Liver (tissue), 9 donors: Measurements from ENCODE around the gene ATXN1. TPM values are rescaled to one million over a fixed set of nuclear protein-coding genes. Genes with fewer than 3 reads are reported as not detected.

ENCODE experiments used
- DNase-seq: peaks from one replicate; pipeline ENCODE4 v3.0.0-alpha.2; 2017; ENCODE audit warnings: low spot score
- H3K27ac ChIP-seq, 2 donors: one replicate each; pipeline ENCODE4 v1.7.0; 2013; ENCODE audit warnings: inconsistent platforms in 2 of 2, low read length in 2 of 2, control low read depth in 1 of 2, low read depth in 1 of 2, mild to moderate bottlenecking in 1 of 2
- H3K27me3 ChIP-seq, 4 donors: one replicate each; pipeline versions ENCODE4 v1.6.1 to v1.7.0; 2013; ENCODE audit warnings: low read length in 3 of 4, inconsistent platforms in 1 of 4, mild to moderate bottlenecking in 1 of 4, moderate library complexity in 1 of 4; ENCODE audit not compliant: control insufficient read depth in 4 of 4, insufficient read depth in 4 of 4
- H3K36me3 ChIP-seq, 4 donors: one replicate each; pipeline versions ENCODE4 v1.6.1 to v1.7.0; 2013; ENCODE audit warnings: low read length in 3 of 4, mild to moderate bottlenecking in 3 of 4, low read depth in 1 of 4, moderate library complexity in 1 of 4; ENCODE audit not compliant: control insufficient read depth in 4 of 4, insufficient read depth in 3 of 4
- H3K4me1 ChIP-seq, 4 donors: one replicate each; pipeline versions ENCODE4 v1.6.1 to v1.7.0; 2013; ENCODE audit warnings: low read length in 3 of 4, mild to moderate bottlenecking in 3 of 4, moderate library complexity in 1 of 4; ENCODE audit not compliant: control insufficient read depth in 4 of 4, insufficient read depth in 4 of 4
- H3K4me3 ChIP-seq, 3 donors: one replicate each; pipeline versions ENCODE4 v1.6.1 to v1.7.0; 2013; ENCODE audit warnings: low read length in 3 of 3, control low read depth in 1 of 3, low read depth in 1 of 3, mild to moderate bottlenecking in 1 of 3
- H3K9ac ChIP-seq, 2 donors: one replicate each; pipeline ENCODE4 v1.7.0; 2013; ENCODE audit warnings: low read length in 2 of 2, mild to moderate bottlenecking in 2 of 2, moderate library complexity in 2 of 2, control low read depth in 1 of 2, low read depth in 1 of 2
- H3K9me3 ChIP-seq, 4 donors: one replicate each; pipeline versions ENCODE4 v1.6.1 to v1.7.0; 2013; ENCODE audit warnings: low read length in 3 of 4; ENCODE audit not compliant: control insufficient read depth in 4 of 4
- ATF3 ChIP-seq: IDR thresholded peaks from 2 replicates; pipeline ENCODE4 v1.6.1; 2016; ENCODE audit warnings: antibody characterized with exemption
- CTCF ChIP-seq: fragments of 150-350 bp; IDR thresholded peaks from 2 replicates; pipeline ENCODE4 v1.5.1; 2017; ENCODE audit warnings: improper control_type of control experiment, low read depth, low read length; ENCODE audit not compliant: missing input control
- EGR1 ChIP-seq, 2 donors: IDR thresholded peaks; 2 replicates each; pipeline ENCODE4 v1.6.1; 2016 to 2018; ENCODE audit warnings: antibody characterized with exemption in 2 of 2, low read depth in 2 of 2
- FOXA2 ChIP-seq: IDR thresholded peaks from 2 replicates; pipeline ENCODE4 v1.6.1; 2016; ENCODE audit warnings: antibody characterized with exemption
- GABPA ChIP-seq, 2 donors: IDR thresholded peaks in 1 of 2; conservative IDR thresholded peaks in 1 of 2; 2 replicates each; pipeline ENCODE4 v1.6.1; 2016; ENCODE audit warnings: antibody characterized with exemption in 2 of 2, mild to moderate bottlenecking in 1 of 2, moderate library complexity in 1 of 2
- HNF4A ChIP-seq, 2 donors: conservative IDR thresholded peaks; 2 replicates each; pipeline ENCODE4 v1.6.1; 2016; ENCODE audit warnings: antibody characterized with exemption in 2 of 2, mild to moderate bottlenecking in 2 of 2
- HNF4G ChIP-seq: IDR thresholded peaks from 2 replicates; pipeline ENCODE4 v1.6.1; 2016; ENCODE audit warnings: antibody characterized with exemption
- JUND ChIP-seq, 2 donors: IDR thresholded peaks; 2 replicates each; pipeline ENCODE4 v1.6.1; 2016; ENCODE audit warnings: antibody characterized with exemption in 2 of 2
- MAX ChIP-seq: IDR thresholded peaks from 2 replicates; pipeline ENCODE4 v1.6.1; 2016; ENCODE audit warnings: antibody characterized with exemption
- NR2F2 ChIP-seq: IDR thresholded peaks from 2 replicates; pipeline ENCODE4 v1.6.1; 2016; ENCODE audit warnings: antibody characterized with exemption
- REST ChIP-seq: IDR thresholded peaks from 2 replicates; pipeline ENCODE4 v1.6.1; 2016; ENCODE audit warnings: antibody characterized with exemption, mild to moderate bottlenecking
- RXRA ChIP-seq, 2 donors: IDR thresholded peaks; 2 replicates each; pipeline ENCODE4 v1.6.1; 2017 to 2018; ENCODE audit warnings: antibody characterized with exemption in 2 of 2, mild to moderate bottlenecking in 1 of 2
- TAF1 ChIP-seq: conservative IDR thresholded peaks from 2 replicates; pipeline ENCODE4 v1.6.1; 2016; ENCODE audit warnings: antibody characterized with exemption, mild to moderate bottlenecking
- WGBS: extraction: QIAGEN DNeasy Blood & Tissue Kit; methylation state at CpG from one replicate; pipeline ENCODE4 v1.1.7; 2013; 5-methylcytosine and 5-hydroxymethylcytosine counted together
- polyA plus RNA-seq, 2 donors: library from polyadenylated mRNA; stranded (reverse) in 1 of 2; unstranded in 1 of 2; fragments of 200-250 nt in 1 of 2; fragments of >200 nt in 1 of 2; fragmentation: Nextera tagmentation in 1 of 2; extraction: Ambion mirVana in 1 of 2; gene quantifications; one replicate each; pipeline versions ENCODE4 v1.2.1 to v1.2.3, GENCODE V29; 2013 to 2015
- total RNA-seq, 2 donors: library from RNA; depleted of rRNA; stranded (reverse); fragments of >200 nt; gene quantifications; one replicate each; pipeline ENCODE4 v1.2.3, GENCODE V29; 2014
- donor health status: healthy.
- donor health status: healthy.
- donor health status: healthy.
- donor health status: healthy.
- donor health status: healthy.

Gene ATXN1
- total and polyA plus RNA-seq, 4 donors = 4.3 to 29.7 (median 8.2) TPM

- H3K36me3 ChIP-seq = peaks cover 0 to 21% (median 6%) of the 10 kb centered on the region in 4 donors
These were observed 280.3 kb downstream of the ATXN1 start for GRCh38 chr6:16480763-16481560.

GRCh38 chr6:16477367-16478149 is 283.7 kb downstream of the ATXN1 start:
- H3K27ac ChIP-seq = no peak overlapping the region
- H3K4me1 ChIP-seq = peaks cover 0 to 7% (median under 1%) of the 10 kb centered on the region in 4 donors
- 84% methylated on average over 12 of the region's 12 CpGs for WGBS
- H3K36me3 ChIP-seq = peaks cover 0 to 2% (median under 1%) of the 10 kb centered on the region in 4 donors
- TF ChIP-seq EGR1 (IDR thresholded peaks at IDR 0.05; ENCODE audit: low read depth in 2 of 2) = no peak
- no peak for TF ChIP-seq JUND (IDR thresholded peaks at IDR 0.05)
- TF ChIP-seq RXRA (IDR thresholded peaks at IDR 0.05) = no peak
- TF ChIP-seq CTCF = no peak
- TF ChIP-seq REST = no peak
- no peak for TF ChIP-seq MAX
- no peak for TF ChIP-seq ATF3
- no peak for TF ChIP-seq GABPA (IDR thresholded peaks at IDR 0.05 in 1 of 2, conservative IDR thresholded peaks at IDR 0.05 in 1 of 2)
- TF ChIP-seq FOXA2 = no peak
- no peak for TF ChIP-seq HNF4A (conservative IDR thresholded peaks at IDR 0.05)
- H3K9me3 ChIP-seq = no peaks in the 10 kb centered on the region
- DNase-seq = no peak
- no peaks in the 10 kb centered on the region for H3K27me3 ChIP-seq
- H3K4me3 ChIP-seq = no peak overlapping the region
- H3K9ac ChIP-seq = no peak overlapping the region

More at GRCh38 chr6:16480763-16481560, 280.3 kb downstream of the ATXN1 start:
- H3K9ac ChIP-seq = no peak overlapping the region
- H3K27ac ChIP-seq = no peak overlapping the region
- WGBS = 75% methylated on average over 4 of the region's 4 CpGs
- H3K4me3 ChIP-seq = no peak overlapping the region
- H3K27me3 ChIP-seq = no peaks in the 10 kb centered on the region
- H3K9me3 ChIP-seq = no peaks in the 10 kb centered on the region
- H3K4me1 ChIP-seq = no peaks in the 10 kb centered on the region
- TF ChIP-seq MAX (no peak), TAF1 (no peak), NR2F2 (no peak), CTCF (no peak), ATF3 (no peak), HNF4G (no peak)
- DNase-seq = no peak
